ENCODE measurements around the gene ECM1.

The ECM1 gene

DNA sequence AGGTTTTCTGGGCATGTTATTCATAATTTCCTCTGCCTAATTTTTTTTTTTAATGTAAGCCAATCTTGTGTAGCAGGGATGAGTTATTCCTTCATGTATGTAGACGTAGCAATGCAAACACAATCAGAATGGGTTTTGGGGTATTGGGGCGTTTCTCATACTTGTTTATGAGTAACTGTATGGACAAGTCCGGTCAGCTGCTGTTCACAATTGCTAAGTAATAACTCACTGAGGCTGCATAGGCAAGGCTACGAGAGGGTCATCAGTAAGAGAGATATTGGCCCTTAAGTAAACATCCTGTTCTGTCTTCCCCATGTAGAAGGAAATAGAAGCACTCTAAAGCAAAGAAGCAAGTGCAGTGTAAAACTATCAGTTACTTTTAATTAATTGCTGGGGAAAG, 30.2 kb upstream of the ECM1 start:
- H3K9me3 ChIP-seq (replicated peaks; ENCODE audit: insufficient read depth, low read length), result no peaks in the 10 kb centered on the region
- H3K4me2 ChIP-seq (ENCODE audit: low read depth, low read length), result no peak overlapping the region
- no peaks in the 10 kb centered on the region for H3K79me2 ChIP-seq (ENCODE audit: low read length)
- H3K4me3 ChIP-seq (ENCODE audit: low read length), result no peak overlapping the region
- TF ChIP-seq, protein P1, sequence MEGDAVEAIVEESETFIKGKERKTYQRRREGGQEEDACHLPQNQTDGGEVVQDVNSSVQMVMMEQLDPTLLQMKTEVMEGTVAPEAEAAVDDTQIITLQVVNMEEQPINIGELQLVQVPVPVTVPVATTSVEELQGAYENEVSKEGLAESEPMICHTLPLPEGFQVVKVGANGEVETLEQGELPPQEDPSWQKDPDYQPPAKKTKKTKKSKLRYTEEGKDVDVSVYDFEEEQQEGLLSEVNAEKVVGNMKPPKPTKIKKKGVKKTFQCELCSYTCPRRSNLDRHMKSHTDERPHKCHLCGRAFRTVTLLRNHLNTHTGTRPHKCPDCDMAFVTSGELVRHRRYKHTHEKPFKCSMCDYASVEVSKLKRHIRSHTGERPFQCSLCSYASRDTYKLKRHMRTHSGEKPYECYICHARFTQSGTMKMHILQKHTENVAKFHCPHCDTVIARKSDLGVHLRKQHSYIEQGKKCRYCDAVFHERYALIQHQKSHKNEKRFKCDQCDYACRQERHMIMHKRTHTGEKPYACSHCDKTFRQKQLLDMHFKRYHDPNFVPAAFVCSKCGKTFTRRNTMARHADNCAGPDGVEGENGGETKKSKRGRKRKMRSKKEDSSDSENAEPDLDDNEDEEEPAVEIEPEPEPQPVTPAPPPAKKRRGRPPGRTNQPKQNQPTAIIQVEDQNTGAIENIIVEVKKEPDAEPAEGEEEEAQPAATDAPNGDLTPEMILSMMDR (IDR thresholded peaks at IDR 0.05; ENCODE audit: low read length), result no peak
- TF ChIP-seq EZH2 (optimal IDR thresholded peaks at IDR 0.05; ENCODE audit: low read depth, low read length), result no peak
- no peak for TF ChIP-seq EZH2phosphoT487 (IDR thresholded peaks at IDR 0.05; ENCODE audit: low read length)
- no peaks in the 10 kb centered on the region for H3K9me2 ChIP-seq (replicated peaks; ENCODE audit: insufficient read depth, low read length)
- H3F3A ChIP-seq (ENCODE audit: insufficient read depth, low read length), result no peaks in the 10 kb centered on the region
- H2AFZ ChIP-seq (ENCODE audit: low read length), result no peak overlapping the region
- H3K27me3 ChIP-seq (replicated peaks; ENCODE audit: insufficient read depth, low read length), result no peaks in the 10 kb centered on the region
- no peaks in the 10 kb centered on the region for H3K4me1 ChIP-seq (ENCODE audit: low read length)
- no peak overlapping the region for H3K9ac ChIP-seq (ENCODE audit: low read length)
- DNase-seq, result no peak
- H3K27ac ChIP-seq (ENCODE audit: low read length), result no peak overlapping the region
- H4K20me1 ChIP-seq (ENCODE audit: insufficient read depth, low read length), result no peaks in the 10 kb centered on the region
- no peaks in the 10 kb centered on the region for H3K36me3 ChIP-seq (replicated peaks; ENCODE audit: insufficient read depth, low read length)

DNA sequence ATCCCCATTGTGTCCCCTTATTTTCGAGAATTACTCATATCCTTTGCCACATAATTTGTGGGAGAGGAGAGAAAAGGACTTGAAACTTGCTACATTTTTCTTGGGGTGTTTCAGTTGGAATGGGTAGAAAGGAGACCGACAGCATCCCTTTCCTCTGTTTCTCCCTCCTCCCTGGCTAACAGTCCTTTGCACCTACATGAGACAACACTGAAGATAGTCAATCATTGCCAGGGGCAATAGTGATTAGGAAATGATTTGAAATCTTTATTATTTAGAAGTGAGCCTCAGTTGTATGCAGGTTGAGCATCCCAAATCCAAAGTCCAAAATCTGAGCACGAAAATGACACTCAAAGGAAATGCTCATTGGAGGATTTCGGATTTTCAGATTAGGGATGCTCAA, 28.5 kb upstream of the ECM1 start:
- DNase-seq, result no peak

DNA sequence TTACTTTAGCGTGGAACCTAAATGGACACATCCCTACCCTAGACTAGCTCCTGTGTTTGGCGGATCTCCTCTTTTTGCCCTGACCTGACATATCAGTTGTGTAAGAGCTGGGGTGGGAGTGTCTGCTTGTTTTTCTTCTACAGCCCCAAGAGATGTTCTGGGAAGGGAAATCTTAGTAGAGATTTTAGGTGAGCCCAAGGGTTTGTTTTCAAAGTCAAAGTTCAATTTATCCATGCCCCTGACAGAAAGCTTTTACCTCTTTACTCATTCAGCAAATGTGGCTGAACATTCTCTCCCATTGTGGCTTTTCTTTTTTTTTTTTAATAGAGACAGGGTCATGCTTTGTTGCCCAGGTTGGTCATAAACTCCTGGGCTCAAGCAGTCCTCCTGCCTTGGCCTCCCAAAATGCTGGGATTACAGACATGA, 28.0 kb upstream of the ECM1 start:
- Histone ChIP-seq H3K4me2 (ENCODE audit: low read depth, low read length) (no peak overlapping the region), H3K4me1 (ENCODE audit: low read length) (no peaks in the 10 kb centered on the region), H3K9me2 (replicated peaks; ENCODE audit: insufficient read depth, low read length) (no peaks in the 10 kb centered on the region), H4K20me1 (ENCODE audit: insufficient read depth, low read length) (no peaks in the 10 kb centered on the region), H3K9me3 (replicated peaks; ENCODE audit: insufficient read depth, low read length) (no peaks in the 10 kb centered on the region), H3K9ac (ENCODE audit: low read length) (no peak overlapping the region), H3K27ac (ENCODE audit: low read length) (no peak overlapping the region), H3F3A (ENCODE audit: insufficient read depth, low read length) (peaks cover 5% of the 10 kb centered on the region; the same call in 1 of the 2 replicates), H3K79me2 (ENCODE audit: low read length) (no peaks in the 10 kb centered on the region), H2AFZ (ENCODE audit: low read length) (no peak overlapping the region), H3K4me3 (ENCODE audit: low read length) (no peak overlapping the region), H3K27me3 (replicated peaks; ENCODE audit: insufficient read depth, low read length) (no peaks in the 10 kb centered on the region), H3K36me3 (replicated peaks; ENCODE audit: insufficient read depth, low read length) (no peaks in the 10 kb centered on the region)
- no peak for DNase-seq
- TF ChIP-seq, protein P1 (IDR thresholded peaks at IDR 0.05; ENCODE audit: low read length), result no peak
- TF ChIP-seq EZH2 (optimal IDR thresholded peaks at IDR 0.05; ENCODE audit: low read depth, low read length) (no peak), EZH2phosphoT487 (IDR thresholded peaks at IDR 0.05; ENCODE audit: low read length) (no peak)

More for the DNA sequence above, 28.5 kb upstream of the ECM1 start:
- Histone ChIP-seq H3K27ac (ENCODE audit: low read length) (no peak overlapping the region), H3K9me3 (replicated peaks; ENCODE audit: insufficient read depth, low read length) (no peaks in the 10 kb centered on the region), H3K79me2 (ENCODE audit: low read length) (no peaks in the 10 kb centered on the region), H3K9ac (ENCODE audit: low read length) (no peak overlapping the region), H3K4me1 (ENCODE audit: low read length) (no peaks in the 10 kb centered on the region), H3F3A (ENCODE audit: insufficient read depth, low read length) (no peaks in the 10 kb centered on the region), H3K27me3 (replicated peaks; ENCODE audit: insufficient read depth, low read length) (no peaks in the 10 kb centered on the region), H4K20me1 (ENCODE audit: insufficient read depth, low read length) (no peaks in the 10 kb centered on the region), H3K4me2 (ENCODE audit: low read depth, low read length) (no peak overlapping the region), H2AFZ (ENCODE audit: low read length) (no peak overlapping the region), H3K36me3 (replicated peaks; ENCODE audit: insufficient read depth, low read length) (no peaks in the 10 kb centered on the region), H3K9me2 (replicated peaks; ENCODE audit: insufficient read depth, low read length) (no peaks in the 10 kb centered on the region), H3K4me3 (ENCODE audit: low read length) (no peak overlapping the region)
- TF ChIP-seq EZH2phosphoT487 (IDR thresholded peaks at IDR 0.05; ENCODE audit: low read length), result no peak
- TF ChIP-seq, protein P1 (IDR thresholded peaks at IDR 0.05; ENCODE audit: low read length), result no peak
- TF ChIP-seq EZH2 (optimal IDR thresholded peaks at IDR 0.05; ENCODE audit: low read depth, low read length), result no peak

Data from MM.1S (cell line).